GM21360 (cell line): ENCODE measurements around the gene TEX22.

Source experiments
- ATAC-seq: cut with Tn5 transposase; IDR thresholded peaks from one replicate; pipeline ENCODE4 v1.9.1; 2021; ENCODE audit warnings: mild to moderate bottlenecking, moderate library complexity; ENCODE audit not compliant: unreplicated experiment

Gene TEX22

GRCh38 chr14:105452963-105453362 is 54.6 kb downstream of the TEX22 start:
- ATAC-seq, result no peak

GRCh38 chr14:105453847-105454246 is 55.5 kb downstream of the TEX22 start:
- ATAC-seq, result no peak

GRCh38 chr14:105455086-105455640 is 56.8 kb downstream of the TEX22 start:
- no peak for ATAC-seq

GRCh38 chr14:105455766-105456660 is 57.7 kb downstream of the TEX22 start:
- ATAC-seq, result no peak

GRCh38 chr14:105456736-105457617 is 58.6 kb downstream of the TEX22 start:
- ATAC-seq, result no peak

- ATAC-seq, result no peak
Observed at GRCh38 chr14:105458010-105458409, 59.7 kb downstream of the TEX22 start.

- ATAC-seq, result no peak
Observed at GRCh38 chr14:105458571-105458970, 60.2 kb downstream of the TEX22 start.

GRCh38 chr14:105460116-105460515 is 61.8 kb downstream of the TEX22 start:
- no peak for ATAC-seq

GRCh38 chr14:105460616-105461015 is 62.3 kb downstream of the TEX22 start:
- no peak for ATAC-seq

GRCh38 chr14:105461903-105462302 is 63.6 kb downstream of the TEX22 start:
- ATAC-seq, result no peak
